ENCODE data around the gene MAML2. TPM values are rescaled to one million over a fixed set of nuclear protein-coding genes. Genes with fewer than 3 reads are reported as not detected.

Gene MAML2
- polyA plus RNA-seq, 1 of the 3 experiments (the other 2 are of a cell fraction): 20.1 TPM

DNA sequence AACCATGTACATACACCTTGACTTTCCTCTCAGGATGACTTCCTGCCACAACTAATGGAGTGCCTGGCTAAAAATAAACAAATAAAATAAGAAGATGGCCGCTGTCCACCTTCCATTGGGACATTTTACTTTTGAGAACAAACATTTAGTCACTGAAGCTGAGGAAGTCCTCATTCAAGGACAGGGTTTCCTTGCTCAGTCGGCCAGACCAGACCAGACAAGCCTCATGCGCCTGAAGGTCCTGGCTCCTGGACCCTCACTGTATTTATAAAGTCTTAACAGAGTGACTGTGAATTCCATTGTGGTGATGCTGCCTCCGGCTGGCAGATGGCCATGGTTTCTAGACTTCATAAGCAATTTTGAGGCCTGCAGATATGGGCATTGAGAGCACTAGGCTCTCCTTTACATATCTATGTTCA, 114.5 kb downstream of the MAML2 start:
- peak overlapping the region; percentile 48 for H3K4me2 ChIP-seq
- DNase-seq: no peak
- H3K9me2 ChIP-seq: no peaks in the 10 kb centered on the region
- H3K79me2 ChIP-seq (ENCODE audit: insufficient read depth): peaks cover 82% of the 10 kb centered on the region
- peak overlapping the region in 1 of 2 experiments; percentile 25; a peak in 1 of 4 replicates for H3K4me3 ChIP-seq (ENCODE audit: low read depth in 2 of 2, low read length in 1 of 2)
- CTCF ChIA-PET: no interaction called here
- WGBS (ENCODE audit: low lambda C conversion rate): 25% methylated on average over 4 of the region's 4 CpGs
- peak overlapping the region; percentile 89 to 98 for H3K27ac ChIP-seq (ENCODE audit: low read depth in 2 of 2, low read length in 1 of 2)
- TF ChIP-seq NRF1 (IDR thresholded peaks at IDR 0.05; ENCODE audit: low read depth, low read length) (no peak), YY1 (IDR thresholded peaks at IDR 0.05; ENCODE audit: low read depth) (peak; percentile 66; the same call in 1 of the 2 replicates), TEAD4 (IDR thresholded peaks at IDR 0.05; ENCODE audit: borderline replicate concordance, insufficient read depth) (peak; percentile 31; the same call in 1 of the 2 replicates), POLR2AphosphoS5 (IDR thresholded peaks at IDR 0.05; ENCODE audit: low read depth, low read length) (no peak; the same call in 1 of the 2 replicates), TAF1 (IDR thresholded peaks at IDR 0.05; ENCODE audit: borderline replicate concordance, low read depth, low read length) (peak; percentile 55; the same call in 1 of the 2 replicates), RAD21 (IDR thresholded peaks at IDR 0.05; ENCODE audit: low read length) (no peak), FOXM1 (IDR thresholded peaks at IDR 0.05; ENCODE audit: low read depth) (no peak), SIN3A (IDR thresholded peaks at IDR 0.05; ENCODE audit: borderline replicate concordance, low read depth, low read length) (peak; percentile 25; the same call in 1 of the 2 replicates), EZH2phosphoT487 (IDR thresholded peaks at IDR 0.05; ENCODE audit: borderline replicate concordance, low read depth) (no peak), JUND (IDR thresholded peaks at IDR 0.05) (peak; percentile 80), RFX5 (IDR thresholded peaks at IDR 0.05; ENCODE audit: low read length) (no peak), MEF2A (IDR thresholded peaks at IDR 0.05; ENCODE audit: borderline replicate concordance, low read depth) (no peak), FOSL2 (IDR thresholded peaks at IDR 0.05; ENCODE audit: borderline replicate concordance, low read depth) (peak; percentile 66; the same call in 1 of the 2 replicates), GABPA (IDR thresholded peaks at IDR 0.05; ENCODE audit: low read depth) (no peak), NFIC (IDR thresholded peaks at IDR 0.05; ENCODE audit: borderline replicate concordance) (peak; percentile 90), TCF12 (IDR thresholded peaks at IDR 0.05) (peak; percentile 72), EP300 (IDR thresholded peaks at IDR 0.05; ENCODE audit: borderline replicate concordance in 1 of 2, low read depth in 1 of 2, low read length in 1 of 2) (peak in 1 of 2 experiments; percentile 72; a peak in 1 of 4 replicates)
- TF ChIP-seq, protein P1, sequence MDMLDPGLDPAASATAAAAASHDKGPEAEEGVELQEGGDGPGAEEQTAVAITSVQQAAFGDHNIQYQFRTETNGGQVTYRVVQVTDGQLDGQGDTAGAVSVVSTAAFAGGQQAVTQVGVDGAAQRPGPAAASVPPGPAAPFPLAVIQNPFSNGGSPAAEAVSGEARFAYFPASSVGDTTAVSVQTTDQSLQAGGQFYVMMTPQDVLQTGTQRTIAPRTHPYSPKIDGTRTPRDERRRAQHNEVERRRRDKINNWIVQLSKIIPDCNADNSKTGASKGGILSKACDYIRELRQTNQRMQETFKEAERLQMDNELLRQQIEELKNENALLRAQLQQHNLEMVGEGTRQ (IDR thresholded peaks at IDR 0.05; ENCODE audit: borderline replicate concordance, low read depth, low read length): no peak
- TF ChIP-seq, protein P2, sequence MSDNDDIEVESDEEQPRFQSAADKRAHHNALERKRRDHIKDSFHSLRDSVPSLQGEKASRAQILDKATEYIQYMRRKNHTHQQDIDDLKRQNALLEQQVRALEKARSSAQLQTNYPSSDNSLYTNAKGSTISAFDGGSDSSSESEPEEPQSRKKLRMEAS (IDR thresholded peaks at IDR 0.05; ENCODE audit: low read depth): peak; percentile 83
- TF ChIP-seq, protein P3, sequence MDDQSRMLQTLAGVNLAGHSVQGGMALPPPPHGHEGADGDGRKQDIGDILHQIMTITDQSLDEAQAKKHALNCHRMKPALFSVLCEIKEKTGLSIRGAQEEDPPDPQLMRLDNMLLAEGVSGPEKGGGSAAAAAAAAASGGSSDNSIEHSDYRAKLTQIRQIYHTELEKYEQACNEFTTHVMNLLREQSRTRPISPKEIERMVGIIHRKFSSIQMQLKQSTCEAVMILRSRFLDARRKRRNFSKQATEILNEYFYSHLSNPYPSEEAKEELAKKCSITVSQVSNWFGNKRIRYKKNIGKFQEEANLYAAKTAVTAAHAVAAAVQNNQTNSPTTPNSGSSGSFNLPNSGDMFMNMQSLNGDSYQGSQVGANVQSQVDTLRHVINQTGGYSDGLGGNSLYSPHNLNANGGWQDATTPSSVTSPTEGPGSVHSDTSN (IDR thresholded peaks at IDR 0.05): peak; percentile 61
- no peaks in the 10 kb centered on the region for H3K27me3 ChIP-seq (ENCODE audit: insufficient read depth)
- no peaks in the 10 kb centered on the region for H3K9me3 ChIP-seq
- peaks cover 0 to 6% of the 10 kb centered on the region in 2 experiments for H3K36me3 ChIP-seq (replicated peaks in 1 of 2; ENCODE audit: control insufficient read depth in 1 of 2, insufficient read depth in 2 of 2, low read length in 1 of 2)
- POLR2A ChIA-PET: no interaction called here
- peaks cover 0 to 40% of the 10 kb centered on the region in 2 experiments for H3K4me1 ChIP-seq (ENCODE audit: control insufficient read depth in 1 of 2, insufficient read depth in 2 of 2, low read depth in 1 of 2, low read length in 1 of 2)
- no peak overlapping the region for H2AFZ ChIP-seq (ENCODE audit: low read depth)
- H4K20me1 ChIP-seq (ENCODE audit: insufficient read depth): no peaks in the 10 kb centered on the region
- peaks cover 36% of the 10 kb centered on the region for H3F3A ChIP-seq (replicated peaks; ENCODE audit: insufficient read depth)
- H3K9ac ChIP-seq: peak overlapping the region; percentile 77

Data from SK-N-SH (cell line).